ENCODE measurements around the gene CD80. TPM values are rescaled to one million over a fixed set of nuclear protein-coding genes. Genes with fewer than 3 reads are reported as not detected.

The CD80 gene
- total and polyA plus RNA-seq, 2 of the 8 experiments (the other 6 are each of a cell fraction or from before 2014, with no cell fraction given), result 0.11 TPM; not detected in 1

DNA sequence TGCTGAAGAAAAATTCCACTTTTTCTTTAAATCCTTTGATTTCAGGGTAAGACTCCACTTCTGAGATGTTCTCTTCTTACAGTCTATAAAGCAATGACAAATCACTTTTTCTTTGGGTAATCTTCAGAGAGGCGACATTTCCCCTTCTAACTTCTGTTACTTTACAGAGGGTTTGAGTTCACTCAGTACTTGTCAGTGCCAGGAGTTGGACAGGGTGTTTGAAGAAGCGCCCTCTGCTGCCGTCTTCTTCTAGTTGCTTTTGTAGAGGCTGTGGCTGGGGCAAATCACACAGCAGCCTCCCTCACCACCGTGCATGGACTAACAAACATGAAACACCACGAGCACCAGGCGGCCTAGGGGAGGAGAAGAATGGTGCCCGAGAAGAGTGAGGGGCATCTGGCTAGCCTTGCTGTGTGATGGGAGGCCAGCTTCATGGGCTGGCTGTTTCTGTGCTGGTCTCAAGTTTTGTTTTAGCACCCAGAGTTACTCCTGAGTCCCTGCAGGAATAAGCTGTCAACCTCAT, at the start of gene CD80 (continued):
- TF ChIP-seq JUN (IDR thresholded peaks at IDR 0.05; ENCODE audit: low read depth, low read length) (no peak), EGR1 (IDR thresholded peaks at IDR 0.05; ENCODE audit: borderline replicate concordance, low read depth, low read length) (no peak), YY1 (IDR thresholded peaks at IDR 0.05; ENCODE audit: low read depth, low read length) (no peak), KDM4A (IDR thresholded peaks at IDR 0.05; ENCODE audit: low read depth, low read length, severe bottlenecking) (no peak), RAD21 (IDR thresholded peaks at IDR 0.05 in 1 of 2, conservative IDR thresholded peaks at IDR 0.05 in 1 of 2; ENCODE audit: low read depth in 2 of 2, low read length in 2 of 2) (peak; percentile 34 to 54; a peak in 3 of 4 replicates), CHD1 (IDR thresholded peaks at IDR 0.05; ENCODE audit: low read depth, low read length) (no peak)
